Measurements from ENCODE around the gene NDC1.
"Not testable (repeated sequence)": the region's sequence is repeated elsewhere in the genome, so short reads cannot be mapped to it uniquely, and the experiment has no call there.

DNA sequence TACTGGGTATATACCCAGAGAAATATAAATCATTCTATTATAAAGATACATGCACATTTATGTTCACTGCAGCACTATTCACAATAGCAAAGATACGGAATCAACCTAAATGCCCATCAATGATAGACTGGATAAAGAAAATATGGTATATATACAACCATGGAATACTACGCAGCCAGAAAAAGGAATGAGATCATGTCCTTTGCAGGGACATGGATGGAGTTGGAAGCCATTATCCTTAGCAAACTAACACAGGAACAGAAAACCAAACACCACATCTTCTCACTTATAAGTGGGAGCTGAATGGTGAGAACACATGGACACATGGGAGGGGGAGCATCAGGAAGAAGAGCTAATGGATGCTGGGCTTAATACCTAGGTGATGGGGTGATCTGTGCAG, 43.8 kb upstream of the NDC1 start:
- not testable (repeated sequence) for TF ChIP-seq POLR2A (IDR thresholded peaks at IDR 0.05; ENCODE audit: low read length); GATA1 (IDR thresholded peaks at IDR 0.05; ENCODE audit: low read depth, low read length)
